22Rv1 (cell line): ENCODE data around the gene SPTLC2.
"Not testable (repeated sequence)": the region's sequence is repeated elsewhere in the genome, so short reads cannot be mapped to it uniquely, and the experiment has no call there.

Experiments used
- H3K27ac ChIP-seq: fragments of 450-650 bp; 2 replicates; pipeline ENCODE4 v1.5.1; 2017
- CTCF ChIP-seq: fragments of 450-650 bp; IDR thresholded peaks from 2 replicates; pipeline ENCODE4 v1.5.1; 2017; ENCODE audit warnings: mild to moderate bottlenecking
- ZFX ChIP-seq: fragments of 450-650 bp; IDR thresholded peaks from 2 replicates; pipeline ENCODE4 v1.6.1; 2017; ENCODE audit warnings: antibody characterized with exemption, borderline replicate concordance

Gene SPTLC2

GRCh38 chr14:77599889-77600288 is 16.5 kb downstream of the SPTLC2 start:
- H3K27ac ChIP-seq = no peak overlapping the region
- TF ChIP-seq ZFX = no peak
- no peak for TF ChIP-seq CTCF

GRCh38 chr14:77598366-77599070 is 17.9 kb downstream of the SPTLC2 start:
- no peak for TF ChIP-seq CTCF
- no peak for TF ChIP-seq ZFX
- no peak overlapping the region for H3K27ac ChIP-seq

GRCh38 chr14:77593501-77593961 is 22.9 kb downstream of the SPTLC2 start:
- H3K27ac ChIP-seq = no peak overlapping the region
- TF ChIP-seq CTCF = no peak

GRCh38 chr14:77590845-77591485 is 25.5 kb downstream of the SPTLC2 start:
- TF ChIP-seq ZFX (no peak), CTCF (no peak)
- H3K27ac ChIP-seq = no peak overlapping the region

- no peak overlapping the region for H3K27ac ChIP-seq
These were observed 27.3 kb downstream of the SPTLC2 start for GRCh38 chr14:77589099-77589498.

GRCh38 chr14:77588411-77589025 is 27.9 kb downstream of the SPTLC2 start:
- H3K27ac ChIP-seq = not testable (repeated sequence)

More at GRCh38 chr14:77589099-77589498, 27.3 kb downstream of the SPTLC2 start:
- no peak for TF ChIP-seq ZFX
- no peak for TF ChIP-seq CTCF

- no peak overlapping the region for H3K27ac ChIP-seq
- no peak for TF ChIP-seq ZFX
These were observed 31.1 kb downstream of the SPTLC2 start for GRCh38 chr14:77585385-77585784.

- no peak for TF ChIP-seq CTCF
- no peak for TF ChIP-seq ZFX
- H3K27ac ChIP-seq = no peak overlapping the region
These were observed 31.6 kb downstream of the SPTLC2 start for GRCh38 chr14:77584809-77585208.
